ENCODE measurements around the gene FCHO2.

Gene FCHO2

DNA sequence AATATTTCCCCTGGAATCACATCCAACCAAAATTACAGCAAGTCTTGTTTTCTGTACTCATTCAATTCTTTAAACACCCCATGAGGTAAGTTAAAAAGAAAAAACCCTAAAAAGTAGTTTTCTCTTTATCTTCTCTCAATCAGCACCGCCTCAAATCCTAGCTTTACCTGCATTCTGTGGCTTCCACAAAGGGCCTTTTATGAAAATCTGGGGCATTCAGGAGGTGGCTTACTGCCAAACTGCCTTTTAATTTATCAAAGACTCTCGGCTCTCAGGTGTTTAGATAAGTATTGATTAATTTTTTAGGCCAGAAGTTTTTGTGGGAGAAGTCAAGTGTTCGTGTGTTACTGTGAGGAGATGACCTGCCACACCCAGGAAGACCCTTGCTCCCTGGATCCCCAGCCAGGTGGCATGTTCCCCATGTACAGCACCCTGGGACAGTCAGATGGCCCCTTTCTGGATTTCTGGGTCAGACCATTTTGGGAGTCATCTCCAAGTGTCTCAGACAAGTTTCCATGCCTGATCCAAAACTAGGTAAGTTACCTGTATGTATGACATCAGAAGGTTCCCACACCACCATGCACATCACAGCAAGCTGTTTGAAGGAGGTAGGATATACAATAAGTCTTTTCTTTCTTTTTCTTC lies 158.3 kb downstream of the FCHO2 start:
- no peak for FAIRE-seq

DNA sequence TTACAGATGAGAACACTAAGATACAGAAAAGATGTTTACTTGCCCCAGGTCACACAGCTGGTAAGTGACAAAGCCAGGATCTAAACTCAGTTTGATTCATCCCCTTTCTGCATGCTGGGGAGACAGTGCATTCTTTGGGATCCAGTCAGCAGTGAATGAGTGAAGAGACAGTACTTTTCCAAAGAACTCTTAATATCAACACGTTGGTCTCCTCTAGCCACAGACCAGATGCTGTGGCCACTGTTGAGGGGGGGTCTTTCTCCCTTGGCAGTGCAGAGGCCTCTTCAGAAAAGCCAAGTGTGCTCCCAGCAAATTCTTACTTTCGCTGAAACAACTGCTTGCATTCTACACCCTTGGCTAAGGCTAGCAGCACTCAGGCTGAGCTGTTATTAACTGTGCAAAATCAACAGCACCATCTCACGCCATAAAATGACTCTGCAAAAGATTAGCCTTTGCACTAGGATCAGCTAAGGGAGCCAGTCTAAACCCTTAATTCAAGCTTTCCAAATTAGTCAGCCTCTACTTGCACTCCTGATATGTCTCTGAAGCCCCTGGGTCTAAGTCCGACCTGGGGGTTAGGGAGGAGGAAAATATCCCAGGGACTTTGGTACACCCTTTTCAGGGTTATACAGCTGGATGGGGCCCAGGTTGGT lies 159.7 kb downstream of the FCHO2 start:
- FAIRE-seq = no peak

DNA sequence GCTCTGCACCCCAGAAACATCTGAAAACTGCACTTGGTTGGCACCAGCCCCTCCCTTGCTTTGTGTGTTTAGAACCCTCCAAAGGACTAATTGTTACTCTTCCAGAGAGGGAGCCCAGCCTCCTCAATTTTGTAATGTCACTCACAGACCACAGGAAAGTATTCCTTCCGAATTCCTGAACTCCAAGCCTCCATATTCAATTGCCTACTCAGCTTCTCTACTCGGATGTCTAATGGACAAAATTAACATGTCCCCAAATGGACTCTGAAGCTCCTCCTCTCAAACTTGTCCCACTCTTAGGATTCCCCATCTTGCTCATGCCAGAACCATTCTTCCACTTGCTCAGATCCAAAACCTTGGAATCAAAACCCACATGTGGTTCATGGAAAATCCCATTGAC lies 160.7 kb downstream of the FCHO2 start:
- FAIRE-seq = no peak

DNA sequence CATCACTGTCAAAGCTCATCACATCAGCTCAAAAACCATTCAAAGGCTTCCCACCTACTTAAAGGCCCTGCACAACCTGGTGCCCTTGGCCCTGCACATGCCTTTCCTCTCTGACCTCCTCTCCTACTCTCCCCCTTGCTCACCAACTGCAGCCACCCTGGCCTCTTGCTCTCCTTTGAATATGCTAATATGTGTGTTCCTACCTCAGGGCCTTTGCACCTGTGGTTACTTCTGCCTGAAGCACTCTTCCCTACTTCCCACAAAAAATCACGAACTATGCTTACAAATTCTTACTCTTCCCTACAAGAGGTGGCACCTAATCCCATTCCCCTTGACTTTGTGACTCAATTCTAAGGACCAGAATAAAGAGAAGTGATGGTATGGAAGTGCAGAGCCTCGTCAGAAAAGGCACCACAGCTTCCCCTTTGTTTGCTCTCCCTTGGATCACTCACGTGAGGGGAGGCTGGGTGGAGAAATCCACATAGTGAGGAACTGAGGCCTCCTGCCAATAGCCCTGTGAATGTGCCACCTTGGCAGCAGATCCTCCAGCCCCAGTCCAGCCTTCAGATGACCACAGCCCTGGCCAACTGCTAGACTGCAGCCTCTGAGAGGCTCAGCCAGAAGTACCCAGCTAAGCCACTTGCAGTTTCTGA lies 161.4 kb downstream of the FCHO2 start:
- no peak for FAIRE-seq

DNA sequence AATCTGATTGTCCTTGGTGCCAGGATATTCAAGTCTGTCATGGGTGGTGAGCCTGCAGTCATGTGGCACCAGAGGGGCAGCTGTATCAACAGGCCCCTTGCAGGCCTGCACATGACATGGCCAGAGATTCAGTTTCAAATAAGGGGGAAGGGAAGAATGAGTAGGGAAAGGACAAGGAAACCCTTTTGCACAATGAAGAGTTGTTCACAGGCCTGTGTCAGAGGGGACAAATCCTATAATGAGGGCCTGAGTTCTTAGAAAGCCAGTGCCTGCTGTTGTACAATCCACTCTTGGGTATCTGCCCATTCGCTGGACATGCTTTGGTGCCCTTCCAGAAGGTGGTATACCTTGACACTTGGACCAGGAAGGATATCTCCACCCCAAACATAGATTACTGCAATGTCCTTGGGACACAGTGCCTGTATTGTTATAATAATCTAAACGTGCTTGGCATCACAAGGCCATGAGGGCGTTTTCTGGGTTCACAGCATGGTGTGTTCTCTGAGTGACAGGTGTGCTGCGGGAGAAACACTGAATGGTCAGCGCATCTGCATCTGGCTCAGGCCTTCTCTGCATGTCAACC lies 162.6 kb downstream of the FCHO2 start:
- no peak for FAIRE-seq

DNA sequence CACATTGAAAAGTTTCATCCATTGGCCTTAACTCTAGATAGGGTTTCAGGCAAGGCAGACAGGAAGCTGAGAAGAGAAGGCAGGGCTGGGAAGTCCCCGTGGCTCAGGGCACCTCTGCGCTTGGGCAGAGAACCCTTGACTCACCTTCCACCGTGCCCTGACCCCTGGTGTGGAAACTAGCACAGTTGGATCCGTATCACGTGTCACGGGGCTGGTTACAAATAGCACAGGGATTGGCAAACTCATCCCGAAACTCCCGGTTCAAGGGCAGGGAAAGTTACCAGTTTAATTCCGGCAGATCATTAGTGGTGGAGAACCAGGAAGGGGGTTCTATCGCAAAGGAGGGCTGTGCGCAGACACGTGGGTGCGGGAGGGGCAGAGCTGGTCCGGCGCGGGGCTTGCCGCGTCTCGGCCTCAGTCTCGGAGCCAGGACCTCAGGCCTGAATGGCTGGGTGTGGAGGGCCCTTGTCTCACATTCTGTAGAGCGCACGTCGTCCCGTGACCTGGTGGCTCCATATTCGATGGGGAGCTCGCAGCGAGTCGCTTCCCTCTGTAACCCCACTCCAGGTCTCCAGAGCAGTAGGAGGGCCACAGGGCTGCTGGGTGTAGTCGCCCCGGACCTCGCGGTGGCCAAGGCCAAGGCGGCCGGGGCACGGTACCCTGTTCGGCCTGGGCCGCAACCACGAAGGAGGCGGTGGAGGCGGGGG lies 163.8 kb downstream of the FCHO2 start:
- FAIRE-seq = no peak

DNA sequence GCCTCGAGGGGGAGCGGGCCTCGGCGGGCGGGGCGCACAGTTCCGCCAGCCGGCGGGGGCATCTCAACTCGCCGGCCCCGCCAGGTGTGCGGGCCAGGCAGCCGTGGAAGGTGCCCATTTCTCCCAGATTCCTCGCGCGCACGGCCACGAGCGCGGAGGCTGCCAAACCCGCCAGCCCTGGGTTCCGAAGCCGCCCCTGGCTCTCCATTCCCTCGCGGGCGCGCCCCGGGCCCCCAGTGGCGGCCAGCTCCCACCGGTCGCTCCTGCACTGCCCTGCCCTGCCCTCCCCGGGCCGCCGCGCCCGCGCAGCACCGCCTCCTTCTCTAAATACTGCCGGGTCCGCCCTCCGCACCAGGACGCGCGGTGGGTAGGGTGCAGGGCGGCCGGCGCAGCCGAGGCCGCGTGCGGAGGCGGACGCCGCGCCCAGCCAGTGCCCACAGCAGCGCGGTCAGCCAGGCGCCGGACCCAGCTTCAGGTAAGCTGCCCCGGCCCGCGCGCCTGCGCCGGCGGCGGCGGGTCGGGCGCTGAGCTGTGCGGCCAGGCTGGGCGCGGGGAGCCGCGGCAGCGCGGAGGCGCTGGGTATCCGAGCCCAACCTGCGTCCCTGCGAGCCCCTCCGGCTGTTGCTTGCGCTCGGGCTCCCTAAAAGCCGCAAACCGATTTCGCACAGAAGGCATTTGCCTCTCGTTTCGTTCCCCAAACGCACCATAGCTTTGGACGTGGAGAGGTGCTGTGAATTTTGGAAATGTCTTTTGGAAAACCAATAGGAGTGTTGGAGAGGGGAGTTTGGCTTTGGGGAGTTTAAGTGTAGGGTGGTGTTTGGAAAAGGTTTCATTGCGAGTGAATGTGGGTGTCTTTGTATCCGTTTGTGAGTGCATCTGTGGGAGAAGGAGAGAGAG lies 164.6 kb downstream of the FCHO2 start, which contains the start of gene TMEM171:
TMEM171 (plus strand) TSS at position 354 of the 897 bp plus-strand sequence. CDS start 2,799 bp downstream, outside the sequence.
- FAIRE-seq = no peak

DNA sequence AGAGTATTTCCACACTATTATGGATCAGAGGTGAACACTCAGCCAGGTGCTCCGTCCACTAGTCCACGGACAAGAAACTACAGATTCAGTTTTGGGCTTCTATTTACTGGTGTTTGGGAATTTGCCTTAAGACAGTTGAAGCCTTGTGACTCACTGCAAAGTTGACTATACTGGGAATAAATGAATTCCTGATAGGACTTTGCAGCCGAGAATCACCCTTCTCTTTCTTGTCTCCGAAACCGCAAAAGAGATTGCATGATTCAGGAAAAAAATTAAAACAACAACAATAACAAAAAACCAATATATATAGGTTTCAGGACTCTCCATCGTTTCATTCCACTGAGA lies 165.2 kb downstream of the FCHO2 start:
- no peak for FAIRE-seq

DNA sequence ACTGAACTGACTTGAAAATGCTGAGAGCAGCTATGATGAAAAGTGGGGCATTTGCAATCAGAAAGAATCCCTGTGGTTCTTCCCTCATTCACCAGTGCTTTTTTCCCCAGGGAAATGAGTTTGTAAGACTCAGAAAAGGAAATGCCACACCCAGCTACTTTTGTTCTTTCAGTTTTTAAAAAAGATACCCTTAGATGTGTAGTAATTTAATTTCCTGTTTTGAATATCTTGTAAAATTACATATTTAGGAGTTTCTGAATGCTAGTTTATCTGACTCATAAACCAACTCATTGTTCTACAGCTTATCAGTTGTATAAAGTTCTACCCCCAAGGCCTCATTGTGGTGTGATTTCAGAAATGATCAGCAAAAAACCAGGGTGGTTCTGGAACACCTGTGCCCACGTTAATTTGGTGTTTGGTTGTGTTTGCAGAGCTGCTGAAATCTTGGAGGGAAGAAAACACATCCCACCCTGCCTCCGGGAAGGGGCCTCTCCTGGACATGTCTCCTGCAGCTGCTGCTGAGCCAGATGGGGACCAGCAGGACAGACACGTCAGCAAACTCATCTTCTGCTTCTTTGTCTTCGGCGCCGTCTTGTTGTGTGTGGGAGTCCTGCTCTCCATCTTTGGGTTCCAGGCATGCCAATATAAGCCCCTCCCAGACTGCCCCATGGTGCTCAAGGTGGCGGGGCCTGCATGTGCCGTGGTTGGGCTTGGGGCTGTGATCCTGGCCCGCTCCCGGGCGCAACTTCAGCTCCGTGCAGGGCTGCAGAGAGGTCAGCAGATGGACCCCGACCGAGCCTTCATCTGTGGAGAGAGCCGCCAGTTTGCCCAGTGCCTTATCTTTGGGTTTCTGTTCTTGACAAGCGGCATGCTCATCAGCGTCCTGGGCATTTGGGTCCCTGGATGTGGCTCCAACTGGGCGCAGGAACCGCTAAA lies 167.3 kb downstream of the FCHO2 start:
- no peak for FAIRE-seq

DNA sequence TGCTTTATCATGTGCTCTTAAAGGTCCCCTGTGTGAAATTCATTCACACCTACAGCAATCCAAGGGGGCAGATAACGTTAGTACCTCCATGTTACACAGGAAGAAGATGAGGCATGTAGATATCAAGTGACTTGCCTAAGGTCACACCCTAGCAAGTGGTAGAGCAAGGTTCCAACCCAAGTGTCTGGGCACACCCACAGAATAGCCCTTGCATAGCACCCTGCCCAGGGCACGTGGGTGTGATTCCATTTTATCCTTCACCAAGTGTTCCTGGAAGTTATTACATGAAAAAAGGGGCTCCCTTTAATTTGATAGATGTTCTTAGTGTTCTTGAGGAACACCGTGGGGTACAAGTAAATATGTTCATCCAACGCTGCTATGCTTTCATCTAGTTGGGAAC lies 169.4 kb downstream of the FCHO2 start:
- FAIRE-seq = no peak

DNA sequence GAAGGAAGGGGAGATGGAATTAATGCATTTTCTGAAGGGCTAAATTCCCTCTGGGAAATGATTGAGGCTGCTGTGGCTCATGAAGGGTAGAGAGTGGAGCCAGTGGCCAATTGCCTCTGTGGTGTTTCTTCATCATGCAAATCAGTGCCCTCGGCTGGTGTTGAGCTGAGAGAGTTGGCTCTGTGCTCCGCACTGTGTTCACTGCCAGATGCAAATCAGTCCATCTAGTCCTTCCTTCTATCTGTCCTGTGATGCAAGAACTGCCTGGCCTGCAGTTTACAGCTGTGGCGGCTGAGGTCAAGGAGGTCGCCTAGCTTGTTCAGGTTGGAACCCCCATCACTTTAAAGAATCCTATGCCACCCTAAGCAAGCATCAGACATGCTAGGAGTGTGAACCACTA lies 170.5 kb downstream of the FCHO2 start:
- no peak for FAIRE-seq

DNA sequence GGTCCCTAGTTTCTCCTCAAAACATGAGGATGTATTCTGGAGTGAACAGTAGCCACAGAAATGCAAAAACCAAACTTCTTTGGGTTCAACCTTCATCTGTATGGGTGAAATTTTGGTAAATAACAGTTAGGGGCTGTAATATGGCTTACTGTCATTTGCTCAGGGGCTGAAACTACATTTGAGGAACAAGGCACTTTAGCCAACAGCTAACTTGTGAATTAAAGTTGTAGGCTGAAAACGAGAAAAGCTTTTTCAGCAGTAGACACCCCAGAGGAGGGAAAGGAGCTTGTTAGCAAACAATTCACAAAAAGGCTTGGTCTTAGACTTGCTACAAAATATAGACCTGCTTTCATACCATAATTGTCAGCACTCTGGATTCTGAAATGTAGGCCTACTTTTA lies 171.1 kb downstream of the FCHO2 start:
- no peak for FAIRE-seq

DNA sequence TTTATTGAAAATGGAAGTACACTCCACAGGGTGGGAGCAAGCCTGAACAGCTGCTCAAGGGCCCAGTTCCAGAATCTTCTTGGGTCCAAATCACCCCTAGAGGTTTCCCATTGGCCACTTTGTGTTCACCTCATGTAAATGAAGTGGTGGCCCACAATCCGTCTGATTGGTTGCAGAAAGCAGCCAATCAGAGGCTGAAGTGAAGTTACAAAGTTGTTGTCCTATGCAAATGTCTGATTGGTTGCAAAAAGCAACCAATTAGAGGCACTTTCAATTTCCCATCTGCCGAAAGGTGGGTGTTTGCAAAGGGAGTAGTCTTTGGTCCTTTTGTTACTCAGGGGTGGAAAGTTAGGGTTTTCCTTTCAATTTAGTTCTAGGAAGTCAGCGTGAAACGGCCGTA lies 173.3 kb downstream of the FCHO2 start:
- FAIRE-seq = no peak

DNA sequence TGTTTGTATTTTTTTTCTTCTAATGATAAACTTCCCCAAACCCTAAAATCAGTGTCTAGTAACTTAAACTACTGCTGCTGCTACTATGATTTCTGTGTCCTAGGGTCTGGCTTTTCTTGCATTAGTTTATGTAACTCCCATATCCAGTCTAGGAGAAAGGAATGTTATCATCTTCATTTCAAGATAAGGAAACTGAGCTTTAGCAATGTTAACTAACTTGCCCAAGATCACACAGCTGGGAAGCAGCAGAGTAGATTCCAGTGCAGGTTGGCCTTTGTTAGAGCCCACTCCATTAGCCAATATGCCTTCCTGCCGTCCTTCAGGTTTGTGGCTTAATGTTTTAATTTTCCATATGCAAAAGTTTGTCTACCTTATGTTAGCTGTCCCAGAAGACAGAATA lies 175.0 kb downstream of the FCHO2 start:
- no peak for FAIRE-seq

DNA sequence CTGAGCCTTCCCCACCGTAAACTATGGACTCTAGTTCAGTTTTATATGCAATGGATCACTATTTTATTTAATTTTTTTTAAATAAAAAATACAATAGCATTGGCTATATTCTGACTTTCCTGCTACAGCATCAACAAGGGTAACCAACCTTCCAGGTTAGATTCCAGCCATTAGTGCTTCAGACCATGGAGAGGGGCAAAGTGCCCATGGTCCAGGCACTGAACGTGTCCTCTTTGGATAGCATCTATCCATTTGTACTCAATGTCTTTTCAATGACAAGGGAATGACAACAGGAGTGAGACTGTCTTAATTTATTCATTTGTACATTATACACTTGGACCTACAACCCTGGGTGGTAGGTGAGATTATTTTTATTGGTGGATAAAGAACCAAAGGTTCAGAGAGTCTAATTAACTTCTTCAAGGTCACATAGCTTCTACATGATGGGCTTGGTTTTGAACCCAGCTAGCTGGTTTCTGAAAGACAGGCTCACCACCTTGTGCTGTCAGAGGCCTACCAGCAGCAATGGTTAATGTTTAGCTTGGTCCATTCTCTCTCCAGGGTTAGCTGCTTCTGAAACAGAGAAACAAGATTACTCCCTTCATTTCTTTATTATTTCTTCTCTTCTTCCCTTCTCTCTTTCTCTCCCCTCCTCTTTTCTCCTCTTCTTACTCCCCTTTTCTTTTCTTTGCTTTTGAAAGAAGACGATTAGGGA lies 176.0 kb downstream of the FCHO2 start:
- FAIRE-seq = no peak

DNA sequence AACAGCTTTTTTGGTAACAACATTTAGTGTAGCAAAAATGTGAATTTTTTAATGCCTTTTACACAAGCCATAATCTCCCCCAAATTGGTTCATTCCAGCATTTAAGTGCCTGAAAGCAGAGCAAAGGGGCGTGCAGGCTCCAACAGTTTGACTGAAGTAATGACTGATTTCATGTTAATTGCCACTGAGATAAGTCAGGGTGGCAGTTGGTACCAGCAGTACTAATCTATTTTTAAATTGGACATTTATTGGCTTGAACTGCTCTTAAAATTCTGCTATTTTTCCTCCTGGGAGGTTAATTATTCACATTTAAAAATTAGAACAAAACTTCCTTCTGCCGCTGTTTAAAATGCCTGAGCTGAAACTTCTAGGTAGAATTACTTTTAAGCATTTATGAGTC lies 176.9 kb downstream of the FCHO2 start:
- FAIRE-seq = no peak

DNA sequence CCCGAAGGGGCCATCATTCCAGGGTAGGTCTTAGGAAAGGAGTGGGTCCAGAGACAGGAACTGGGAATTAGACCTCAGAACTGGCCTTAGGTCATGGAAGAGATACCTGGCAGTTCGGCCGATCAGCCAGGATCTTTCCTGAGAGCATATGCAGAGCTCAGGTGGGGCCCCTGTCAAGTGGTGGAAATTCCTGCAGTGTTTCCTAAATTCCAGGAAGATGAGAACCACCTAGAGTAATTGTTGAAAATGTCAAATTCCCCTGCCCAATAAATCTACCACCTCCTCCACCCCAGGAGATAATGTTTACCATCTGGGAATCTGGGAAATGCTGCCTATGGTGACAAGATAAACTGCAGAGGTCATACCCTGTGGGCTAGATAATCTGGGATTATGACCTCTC lies 179.2 kb downstream of the FCHO2 start:
- FAIRE-seq = no peak

DNA sequence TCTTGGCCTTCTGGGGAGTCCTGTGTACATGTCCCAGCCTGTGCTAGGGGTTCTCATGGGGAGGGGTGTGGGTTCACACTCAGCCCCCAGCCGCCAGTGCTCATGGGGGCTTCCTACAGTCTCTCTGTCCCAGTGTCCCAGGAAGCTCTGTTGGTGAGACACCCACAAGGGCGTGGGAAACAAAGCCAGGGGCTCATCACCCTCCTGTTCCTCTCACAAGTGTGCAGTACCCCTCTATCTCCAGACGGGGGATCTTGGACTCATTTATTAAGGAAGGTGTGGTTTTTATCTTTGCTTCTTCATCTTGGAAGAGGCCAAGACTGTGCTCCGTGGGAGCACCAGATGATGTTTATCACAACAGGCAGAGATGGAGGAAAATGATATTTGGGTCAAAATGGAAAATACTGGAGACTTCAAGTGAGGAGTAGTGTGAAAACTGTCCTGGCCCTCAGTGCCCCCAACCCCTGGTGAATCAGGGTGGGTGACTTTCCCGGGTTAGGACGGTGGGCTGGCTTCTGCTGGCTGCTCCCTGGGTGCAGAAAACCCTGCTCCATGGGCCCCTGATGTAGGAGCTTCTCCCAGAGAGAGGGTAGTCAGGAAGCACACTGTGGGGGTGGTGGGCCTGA lies 179.7 kb downstream of the FCHO2 start:
- no peak for FAIRE-seq

DNA sequence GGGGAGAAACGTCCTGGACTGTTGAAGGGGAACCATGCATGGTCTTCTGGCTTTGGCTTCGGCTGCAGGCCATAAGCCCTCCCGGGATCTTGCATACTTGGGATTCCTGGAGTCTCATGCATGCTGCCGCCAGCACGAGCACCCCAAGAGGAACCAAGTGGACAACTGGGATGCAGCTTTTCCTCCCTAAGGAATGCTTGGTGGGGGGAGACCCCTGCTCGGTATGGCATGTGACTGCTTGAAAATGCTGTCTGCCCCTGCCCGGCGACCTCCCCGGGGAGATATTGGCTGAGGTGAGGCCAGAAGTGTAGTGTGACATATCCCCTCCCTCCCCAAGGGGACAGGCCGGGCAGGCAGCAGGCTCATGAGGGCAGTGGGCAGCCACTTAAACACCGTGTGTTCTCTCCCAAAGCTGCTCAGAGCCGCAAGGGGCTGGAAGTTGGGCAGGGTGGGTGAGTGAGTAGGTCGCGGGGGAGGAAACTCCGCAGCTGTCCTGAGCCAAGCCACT lies 180.3 kb downstream of the FCHO2 start:
- FAIRE-seq = no peak
